SK-N-SH (cell line): ENCODE measurements around the gene LRRC1. TPM values are rescaled to one million over a fixed set of nuclear protein-coding genes. Genes with fewer than 3 reads are reported as not detected.

ENCODE experiments used
- CTCF ChIA-PET: fragments of 300-600, 350-600 bp; formaldehyde crosslinking; extraction: SDS; loops from one replicate; lab custom pipeline; 2021; lab: Yijun Ruan, JAX
- POLR2A ChIA-PET: fragments of 350-600 bp; sonication (Branson Sonifier 250); formaldehyde crosslinking; extraction: SDS; loops from one replicate; lab custom pipeline; 2020; ENCODE audit warnings: antibody characterized with exemption, inconsistent platforms; lab: Yijun Ruan, JAX
- DNase-seq: peaks from one replicate; pipeline ENCODE4 v3.0.0; 2012
- H2AFZ ChIP-seq: fragments of 200-600 bp; sonication (generic); 2 replicates; pipeline ENCODE4 v1.8.1; 2016; ENCODE audit warnings: antibody characterized with exemption, mild to moderate bottlenecking, low read depth
- H3F3A ChIP-seq: fragments of 200-600 bp; sonication (generic); replicated peaks from 2 replicates; pipeline ENCODE3; 2016; ENCODE audit warnings: antibody characterized with exemption, mild to moderate bottlenecking; ENCODE audit not compliant: insufficient read depth
- H3K27ac ChIP-seq, 2 experiments: fragments of 200-500 bp in 1 of 2; fragments of 200-600 bp in 1 of 2; sonication (Bioruptor generic) in 1 of 2; sonication (generic), shearing (Covaris generic) in 1 of 2; 2 replicates each; pipeline versions ENCODE4 v1.5.1 to v1.6.1; 2014 to 2016; ENCODE audit warnings: low read depth in 2 of 2, inconsistent platforms in 1 of 2, low read length in 1 of 2, mild to moderate bottlenecking in 1 of 2, mixed read lengths in 1 of 2
- H3K27me3 ChIP-seq: fragments of 200-600 bp; sonication (generic), shearing (Covaris generic); 2 replicates; pipeline ENCODE4 v1.6.1; 2016; ENCODE audit warnings: mixed run types; ENCODE audit not compliant: insufficient read depth
- H3K36me3 ChIP-seq, 2 experiments: fragments of 200-500 bp in 1 of 2; fragments of 200-600 bp in 1 of 2; sonication (Bioruptor generic) in 1 of 2; sonication (generic) in 1 of 2; replicated peaks in 1 of 2; 2 replicates each; pipeline versions ENCODE3 to v1.5.1; 2014 to 2016; ENCODE audit warnings: low read length in 1 of 2, mild to moderate bottlenecking in 1 of 2; ENCODE audit not compliant: insufficient read depth in 2 of 2, control insufficient read depth in 1 of 2
- H3K4me1 ChIP-seq, 2 experiments: fragments of 200-500 bp in 1 of 2; fragments of 200-600 bp in 1 of 2; sonication (Bioruptor generic) in 1 of 2; sonication (generic), shearing (Covaris generic) in 1 of 2; 2 replicates each; pipeline versions ENCODE4 v1.5.1 to v1.6.1; 2014 to 2016; ENCODE audit warnings: low read depth in 1 of 2, low read length in 1 of 2, mixed run types in 1 of 2; ENCODE audit not compliant: insufficient read depth in 2 of 2, control insufficient read depth in 1 of 2
- H3K4me2 ChIP-seq: fragments of 200-600 bp; sonication (generic), shearing (Covaris generic); 2 replicates; pipeline ENCODE4 v1.6.1; 2017; ENCODE audit warnings: mixed run types
- H3K4me3 ChIP-seq, 2 experiments: fragments of 200-500 bp in 1 of 2; fragments of 200-600 bp in 1 of 2; sonication (Bioruptor generic) in 1 of 2; sonication (generic), shearing (Covaris generic) in 1 of 2; 2 replicates each; pipeline versions ENCODE4 v1.5.1 to v1.8.1; 2014 to 2016; ENCODE audit warnings: low read depth in 2 of 2, inconsistent platforms in 1 of 2, low read length in 1 of 2, mild to moderate bottlenecking in 1 of 2, mixed read lengths in 1 of 2, moderate library complexity in 1 of 2
- H3K79me2 ChIP-seq: fragments of 200-600 bp; sonication (generic); 2 replicates; pipeline ENCODE4 v1.8.1; 2017; ENCODE audit warnings: mild to moderate bottlenecking; ENCODE audit not compliant: insufficient read depth
- H3K9ac ChIP-seq: fragments of 200-600 bp; sonication (generic); 2 replicates; pipeline ENCODE4 v1.6.1; 2017; ENCODE audit warnings: mixed run types
- H3K9me2 ChIP-seq: fragments of 200-600 bp; sonication (generic); 2 replicates; pipeline ENCODE4 v1.6.1; 2017; ENCODE audit warnings: mixed run types
- H3K9me3 ChIP-seq: fragments of 200-600 bp; sonication (generic); 2 replicates; pipeline ENCODE4 v1.6.1; 2017; ENCODE audit warnings: mixed run types, mild to moderate bottlenecking, moderate library complexity
- H4K20me1 ChIP-seq: fragments of 200-600 bp; sonication (generic); 2 replicates; pipeline ENCODE4 v1.6.1; 2017; ENCODE audit warnings: mild to moderate bottlenecking, mixed run types; ENCODE audit not compliant: insufficient read depth
- FOSL2 ChIP-seq: IDR thresholded peaks from 2 replicates; pipeline ENCODE4 v1.4.0; 2012; ENCODE audit warnings: low read depth, mild to moderate bottlenecking, moderate library complexity, borderline replicate concordance
- GATA2 ChIP-seq: sonication (generic); formaldehyde crosslinking; IDR thresholded peaks from 2 replicates; pipeline ENCODE4 v1.5.0; 2020; ENCODE audit warnings: mild to moderate bottlenecking, missing genetic modification reagents
- NFIC ChIP-seq: IDR thresholded peaks from 2 replicates; pipeline ENCODE4 v1.4.0; 2012; ENCODE audit warnings: borderline replicate concordance
- PBX3 ChIP-seq: IDR thresholded peaks from 2 replicates; pipeline ENCODE4; 2012
- RAD21 ChIP-seq: IDR thresholded peaks from 2 replicates; pipeline ENCODE4 v1.6.1; 2012; ENCODE audit warnings: mild to moderate bottlenecking, low read length
- RCOR1 ChIP-seq: fragments of 150-350 bp; IDR thresholded peaks from 2 replicates; pipeline ENCODE4 v1.6.1; 2017; ENCODE audit warnings: antibody characterized with exemption, low read length
- SIN3A ChIP-seq: IDR thresholded peaks from 2 replicates; pipeline ENCODE4 v1.6.1; 2012; ENCODE audit warnings: low read depth, mild to moderate bottlenecking, low read length, moderate library complexity, borderline replicate concordance
- TCF12 ChIP-seq: IDR thresholded peaks from 2 replicates; pipeline ENCODE4 v1.4.0; 2012
- TEAD4 ChIP-seq: IDR thresholded peaks from 2 replicates; pipeline ENCODE4 v1.4.0; 2012; ENCODE audit warnings: mild to moderate bottlenecking, borderline replicate concordance; ENCODE audit not compliant: insufficient read depth
- USF2 ChIP-seq: fragments of 150-350 bp; IDR thresholded peaks from 2 replicates; pipeline ENCODE4 v1.6.1; 2017; ENCODE audit warnings: antibody characterized with exemption, low read length, low read depth, borderline replicate concordance
- WGBS: methylation state at CpG from one replicate; pipeline ENCODE4 v1.1.6; 2017; ENCODE audit warnings: low lambda C conversion rate; 5-methylcytosine and 5-hydroxymethylcytosine counted together
- polyA plus RNA-seq, 3 experiments: library from polyadenylated mRNA; depleted of rRNA; stranded (reverse); fragments of >200 nt; gene quantifications; 2 replicates each; pipeline ENCODE4 v1.2.3, GENCODE V29; 2012
- TF ChIP-seq, protein P1 (sequence below): fragments of 150-350 bp; IDR thresholded peaks from 2 replicates; pipeline ENCODE4 v1.6.1; 2016; ENCODE audit warnings: mild to moderate bottlenecking, low read depth, low read length
- TF ChIP-seq, protein P2 (sequence below): fragments of 200-600 bp; sonication (generic); IDR thresholded peaks from 2 replicates; pipeline ENCODE4 v1.6.1; 2017; ENCODE audit warnings: antibody characterized with exemption, mild to moderate bottlenecking, moderate library complexity
- TF ChIP-seq, protein P3 (sequence below): IDR thresholded peaks from 2 replicates; pipeline ENCODE4 v1.4.0; 2012; ENCODE audit warnings: low read depth, borderline replicate concordance

Gene LRRC1
- polyA plus RNA-seq, 1 of the 3 experiments (the other 2 are of a cell fraction), result 0.84 TPM

GRCh38 chr6:53845280-53846195 lies 50.7 kb downstream of the LRRC1 start:
- no peaks in the 10 kb centered on the region for H3K4me1 ChIP-seq
- TF ChIP-seq SIN3A (no peak), NFIC (no peak), GATA2 (CRISPR knock-in tag) (no peak), PBX3 (no peak), FOSL2 (no peak), TEAD4 (no peak), RCOR1 (no peak), RAD21 (no peak), TCF12 (no peak), USF2 (no peak)
- TF ChIP-seq, protein P1, sequence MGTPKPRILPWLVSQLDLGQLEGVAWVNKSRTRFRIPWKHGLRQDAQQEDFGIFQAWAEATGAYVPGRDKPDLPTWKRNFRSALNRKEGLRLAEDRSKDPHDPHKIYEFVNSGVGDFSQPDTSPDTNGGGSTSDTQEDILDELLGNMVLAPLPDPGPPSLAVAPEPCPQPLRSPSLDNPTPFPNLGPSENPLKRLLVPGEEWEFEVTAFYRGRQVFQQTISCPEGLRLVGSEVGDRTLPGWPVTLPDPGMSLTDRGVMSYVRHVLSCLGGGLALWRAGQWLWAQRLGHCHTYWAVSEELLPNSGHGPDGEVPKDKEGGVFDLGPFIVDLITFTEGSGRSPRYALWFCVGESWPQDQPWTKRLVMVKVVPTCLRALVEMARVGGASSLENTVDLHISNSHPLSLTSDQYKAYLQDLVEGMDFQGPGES, result no peak
- TF ChIP-seq, protein P2, sequence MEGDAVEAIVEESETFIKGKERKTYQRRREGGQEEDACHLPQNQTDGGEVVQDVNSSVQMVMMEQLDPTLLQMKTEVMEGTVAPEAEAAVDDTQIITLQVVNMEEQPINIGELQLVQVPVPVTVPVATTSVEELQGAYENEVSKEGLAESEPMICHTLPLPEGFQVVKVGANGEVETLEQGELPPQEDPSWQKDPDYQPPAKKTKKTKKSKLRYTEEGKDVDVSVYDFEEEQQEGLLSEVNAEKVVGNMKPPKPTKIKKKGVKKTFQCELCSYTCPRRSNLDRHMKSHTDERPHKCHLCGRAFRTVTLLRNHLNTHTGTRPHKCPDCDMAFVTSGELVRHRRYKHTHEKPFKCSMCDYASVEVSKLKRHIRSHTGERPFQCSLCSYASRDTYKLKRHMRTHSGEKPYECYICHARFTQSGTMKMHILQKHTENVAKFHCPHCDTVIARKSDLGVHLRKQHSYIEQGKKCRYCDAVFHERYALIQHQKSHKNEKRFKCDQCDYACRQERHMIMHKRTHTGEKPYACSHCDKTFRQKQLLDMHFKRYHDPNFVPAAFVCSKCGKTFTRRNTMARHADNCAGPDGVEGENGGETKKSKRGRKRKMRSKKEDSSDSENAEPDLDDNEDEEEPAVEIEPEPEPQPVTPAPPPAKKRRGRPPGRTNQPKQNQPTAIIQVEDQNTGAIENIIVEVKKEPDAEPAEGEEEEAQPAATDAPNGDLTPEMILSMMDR, result no peak
- TF ChIP-seq, protein P3, sequence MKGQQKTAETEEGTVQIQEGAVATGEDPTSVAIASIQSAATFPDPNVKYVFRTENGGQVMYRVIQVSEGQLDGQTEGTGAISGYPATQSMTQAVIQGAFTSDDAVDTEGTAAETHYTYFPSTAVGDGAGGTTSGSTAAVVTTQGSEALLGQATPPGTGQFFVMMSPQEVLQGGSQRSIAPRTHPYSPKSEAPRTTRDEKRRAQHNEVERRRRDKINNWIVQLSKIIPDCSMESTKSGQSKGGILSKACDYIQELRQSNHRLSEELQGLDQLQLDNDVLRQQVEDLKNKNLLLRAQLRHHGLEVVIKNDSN, result no peak
- no peak for DNase-seq
- no peaks in the 10 kb centered on the region for H4K20me1 ChIP-seq
- no peaks in the 10 kb centered on the region for H3K27me3 ChIP-seq
- no peaks in the 10 kb centered on the region for H3K36me3 ChIP-seq
- WGBS, result 15% methylated on average over 9 of the region's 9 CpGs
- no peaks in the 10 kb centered on the region for H3F3A ChIP-seq
- ChIA-PET CTCF (no interaction called here), POLR2A (no interaction called here)
- no peaks in the 10 kb centered on the region for H3K9me2 ChIP-seq
- no peaks in the 10 kb centered on the region for H3K79me2 ChIP-seq
- H3K4me3 ChIP-seq, result no peak overlapping the region
- no peak overlapping the region for H3K27ac ChIP-seq
- H3K9ac ChIP-seq, result no peak overlapping the region
- no peaks in the 10 kb centered on the region for H3K9me3 ChIP-seq
- H3K4me2 ChIP-seq, result no peak overlapping the region
- no peak overlapping the region for H2AFZ ChIP-seq
